Dedifferentiated amniotic fluid mesenchymal stem cell (primary cell): Measurements from ENCODE around the gene CARD9.
"Not testable (repeated sequence)": the region's sequence is repeated elsewhere in the genome, so short reads cannot be mapped to it uniquely, and the experiment has no call there.

Experiments
- DNase-seq: peaks from one replicate; pipeline ENCODE4 v3.0.0-alpha.2; 2016; ENCODE audit errors: extremely low spot score

The CARD9 gene, protein sequence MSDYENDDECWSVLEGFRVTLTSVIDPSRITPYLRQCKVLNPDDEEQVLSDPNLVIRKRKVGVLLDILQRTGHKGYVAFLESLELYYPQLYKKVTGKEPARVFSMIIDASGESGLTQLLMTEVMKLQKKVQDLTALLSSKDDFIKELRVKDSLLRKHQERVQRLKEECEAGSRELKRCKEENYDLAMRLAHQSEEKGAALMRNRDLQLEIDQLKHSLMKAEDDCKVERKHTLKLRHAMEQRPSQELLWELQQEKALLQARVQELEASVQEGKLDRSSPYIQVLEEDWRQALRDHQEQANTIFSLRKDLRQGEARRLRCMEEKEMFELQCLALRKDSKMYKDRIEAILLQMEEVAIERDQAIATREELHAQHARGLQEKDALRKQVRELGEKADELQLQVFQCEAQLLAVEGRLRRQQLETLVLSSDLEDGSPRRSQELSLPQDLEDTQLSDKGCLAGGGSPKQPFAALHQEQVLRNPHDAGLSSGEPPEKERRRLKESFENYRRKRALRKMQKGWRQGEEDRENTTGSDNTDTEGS

DNA sequence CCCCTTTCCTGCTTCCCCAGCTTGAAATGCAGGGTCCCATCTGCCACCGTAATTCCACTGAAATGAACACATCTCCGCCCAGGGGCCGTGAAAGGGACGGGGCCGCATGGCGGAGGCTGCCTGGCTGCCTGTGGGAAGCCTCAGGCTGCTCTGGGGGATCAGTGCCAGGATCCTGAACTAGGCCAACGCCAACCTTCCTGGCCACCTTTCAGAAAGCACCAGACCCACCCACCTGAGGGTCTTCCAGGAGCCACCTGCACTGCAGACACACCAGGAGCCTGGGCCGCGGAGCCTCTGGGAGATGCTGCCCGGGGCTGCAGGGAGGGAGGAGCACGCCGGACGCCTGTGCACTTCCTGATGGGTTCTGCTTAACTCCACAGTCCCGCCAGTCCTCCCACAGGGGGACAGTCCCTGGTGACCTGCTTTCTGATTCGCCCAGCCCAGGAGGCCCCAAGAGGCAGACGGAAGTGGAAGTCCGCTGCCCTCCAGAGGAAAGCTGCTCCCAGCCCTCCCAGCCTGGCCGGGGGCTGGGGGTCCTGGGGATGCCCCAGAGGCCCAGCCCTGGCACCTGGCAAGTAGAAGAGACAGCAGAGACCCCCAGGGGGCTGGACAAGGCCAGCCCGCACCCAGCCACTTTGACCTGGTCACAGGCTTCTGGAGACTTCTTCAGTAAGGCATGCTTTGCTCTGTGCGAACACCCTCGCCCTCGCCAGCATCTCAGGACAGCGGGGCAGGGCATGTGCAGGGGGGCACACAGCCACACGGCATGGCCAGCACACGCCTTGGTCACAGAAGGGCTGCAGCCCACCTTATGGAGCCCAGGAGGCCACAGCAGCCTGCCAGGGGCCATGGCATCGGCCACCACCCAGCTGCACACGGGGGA, at the start of gene CARD9:
Gene CARD9 (minus strand): TSS at position 370 of the 883 bp plus-strand sequence. CDS start 1,591 bp downstream, outside the sequence.
- DNase-seq: no peak

DNA sequence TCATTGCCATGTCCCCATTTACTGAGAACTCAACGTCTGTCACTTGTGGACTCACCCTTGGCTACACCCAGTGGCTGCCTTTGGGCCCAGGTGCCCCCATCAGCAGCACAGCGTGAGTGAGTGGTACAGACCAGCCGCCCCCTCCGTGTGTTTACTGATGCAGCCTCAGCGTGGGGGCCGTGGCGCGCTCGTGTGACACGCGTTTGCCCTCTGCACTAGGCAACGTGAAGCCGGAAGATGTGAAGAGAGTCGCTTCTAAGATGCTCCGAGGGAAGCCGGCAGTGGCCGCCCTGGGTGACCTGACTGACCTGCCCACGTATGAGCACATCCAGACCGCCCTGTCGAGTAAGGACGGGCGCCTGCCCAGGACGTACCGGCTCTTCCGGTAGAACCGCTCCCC, 49.4 kb upstream of the CARD9 start:
- DNase-seq: no peak

DNA sequence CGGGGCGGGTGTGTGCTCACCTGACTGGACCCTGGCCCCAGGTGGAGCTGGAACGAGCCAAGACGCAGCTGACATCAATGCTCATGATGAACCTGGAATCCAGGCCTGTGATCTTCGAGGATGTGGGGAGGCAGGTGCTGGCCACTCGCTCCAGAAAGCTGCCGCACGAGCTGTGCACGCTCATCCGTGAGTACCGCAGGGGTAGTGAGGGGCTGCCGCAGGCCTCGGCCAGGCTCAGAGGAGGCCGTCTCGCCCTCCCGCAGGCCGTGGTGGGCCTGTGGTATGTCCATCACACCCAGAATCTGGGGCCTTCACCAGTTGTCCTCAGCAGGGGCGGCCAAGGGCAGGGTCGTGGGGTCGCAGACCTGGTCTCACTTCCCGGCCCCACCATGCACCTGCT, 48.3 kb upstream of the CARD9 start:
- DNase-seq: no peak

DNA sequence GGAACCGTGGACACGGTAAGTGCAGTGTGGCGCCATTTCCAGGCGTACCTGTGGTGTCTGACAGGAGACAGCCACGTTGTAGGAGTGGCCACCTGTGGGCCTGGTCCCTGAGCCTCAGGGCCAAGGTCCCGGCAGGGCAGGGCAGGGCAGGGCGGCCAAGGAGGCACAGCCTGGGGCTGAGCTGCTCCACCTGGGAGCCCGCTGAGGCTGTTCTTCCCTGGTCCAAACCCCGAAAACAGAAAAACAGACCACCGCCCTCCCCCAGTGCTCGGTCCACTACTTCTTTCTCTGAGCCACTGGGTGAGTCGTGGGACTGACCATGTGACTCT, 45.6 kb upstream of the CARD9 start:
- no peak for DNase-seq

DNA sequence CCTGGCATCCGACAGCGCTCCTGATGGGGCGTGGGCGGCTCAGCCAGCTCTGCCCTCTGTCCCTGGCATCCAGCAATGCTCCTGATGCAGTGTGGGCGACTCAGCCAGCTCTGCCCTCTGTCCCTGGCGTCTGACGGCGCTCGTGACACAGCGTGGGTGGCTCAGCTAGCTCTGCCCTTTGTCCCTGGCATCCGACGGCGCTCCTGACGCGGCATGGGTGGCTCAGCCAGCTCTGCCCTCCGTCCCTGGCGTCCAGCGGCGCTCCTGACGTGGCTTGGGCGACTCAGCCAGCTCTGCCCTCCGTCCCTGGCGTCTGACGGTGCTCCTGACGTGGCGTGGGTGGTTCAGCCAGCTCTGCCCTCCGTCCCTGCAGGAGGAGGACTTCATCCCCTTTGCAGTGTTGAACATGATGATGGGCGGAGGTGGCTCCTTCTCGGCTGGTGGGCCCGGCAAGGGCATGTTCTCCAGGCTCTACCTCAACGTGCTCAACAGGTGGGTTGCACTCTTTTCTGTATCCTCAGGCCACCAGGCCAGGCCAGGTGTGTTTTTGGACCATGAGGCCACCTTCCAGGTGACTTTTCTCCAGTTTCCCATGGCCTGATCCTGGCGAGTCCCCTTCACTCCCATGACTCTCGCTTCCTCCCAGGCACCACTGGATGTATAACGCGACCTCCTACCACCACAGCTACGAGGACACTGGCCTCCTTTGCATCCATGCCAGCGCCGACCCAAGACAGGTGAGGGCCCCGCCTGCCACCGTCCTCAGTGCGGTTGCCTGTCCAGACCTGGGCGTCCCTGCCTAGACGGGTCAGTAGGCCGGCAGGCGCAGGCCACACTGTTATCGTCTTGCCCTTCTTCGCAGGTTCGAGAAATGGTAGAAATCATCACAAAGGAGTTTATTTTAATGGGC, 45.0 kb upstream of the CARD9 start:
- DNase-seq: no peak

DNA sequence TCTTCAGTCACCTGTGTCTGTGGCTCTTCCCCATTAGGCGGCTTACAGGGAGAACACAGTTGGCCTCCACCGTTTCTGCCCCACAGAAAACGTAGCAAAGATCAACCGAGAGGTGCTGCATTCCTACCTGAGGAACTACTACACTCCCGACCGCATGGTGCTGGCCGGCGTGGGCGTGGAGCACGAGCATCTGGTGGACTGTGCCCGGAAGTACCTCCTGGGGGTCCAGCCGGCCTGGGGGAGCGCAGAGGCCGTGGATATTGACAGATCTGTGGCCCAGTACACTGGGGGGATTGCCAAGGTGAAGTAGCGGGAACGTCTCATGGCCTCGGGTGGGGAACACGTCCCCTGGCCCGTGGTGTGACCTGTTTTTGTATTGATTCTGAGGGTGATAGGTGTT, 43.4 kb upstream of the CARD9 start:
- DNase-seq: no peak

DNA sequence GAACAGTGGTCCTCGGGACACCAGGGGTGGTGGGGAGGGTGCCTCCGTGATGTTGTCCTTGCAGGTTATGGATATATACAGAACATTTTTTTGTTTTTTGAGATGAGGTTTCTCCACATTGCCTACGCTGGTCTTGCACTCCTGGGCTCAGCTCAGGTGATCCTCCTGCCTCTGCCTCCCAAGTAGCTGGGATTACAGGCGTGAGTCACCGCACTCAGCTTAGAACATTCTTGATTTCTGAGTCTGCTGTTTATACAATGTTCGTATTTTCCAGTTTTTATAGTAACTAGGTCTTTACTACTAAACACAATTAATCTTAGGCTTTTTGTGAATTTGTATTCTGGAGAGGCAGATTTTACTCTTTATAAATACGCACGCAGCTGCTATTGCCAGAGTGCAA, 43.0 kb upstream of the CARD9 start:
- no peak for DNase-seq

DNA sequence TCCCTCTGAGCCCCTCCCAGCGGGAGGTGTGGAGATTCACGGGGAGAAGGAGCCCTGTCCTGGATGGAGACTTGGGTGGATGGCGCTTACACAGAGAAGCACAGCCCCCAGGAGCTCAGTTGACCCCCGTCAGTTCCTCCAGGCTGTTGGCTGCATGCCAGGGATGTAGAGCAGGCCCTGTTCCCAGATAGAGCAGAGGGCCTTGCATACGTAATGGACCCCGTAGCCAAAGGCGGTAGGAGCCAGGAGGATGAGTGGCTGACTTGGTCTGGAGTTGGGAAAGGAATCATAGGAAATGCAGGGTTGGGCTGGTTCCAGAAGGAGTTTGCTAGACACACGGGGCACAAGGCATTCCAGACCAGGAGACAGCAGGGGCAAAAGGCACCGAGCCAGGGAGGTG, 39.5 kb upstream of the CARD9 start:
- DNase-seq: no peak

DNA sequence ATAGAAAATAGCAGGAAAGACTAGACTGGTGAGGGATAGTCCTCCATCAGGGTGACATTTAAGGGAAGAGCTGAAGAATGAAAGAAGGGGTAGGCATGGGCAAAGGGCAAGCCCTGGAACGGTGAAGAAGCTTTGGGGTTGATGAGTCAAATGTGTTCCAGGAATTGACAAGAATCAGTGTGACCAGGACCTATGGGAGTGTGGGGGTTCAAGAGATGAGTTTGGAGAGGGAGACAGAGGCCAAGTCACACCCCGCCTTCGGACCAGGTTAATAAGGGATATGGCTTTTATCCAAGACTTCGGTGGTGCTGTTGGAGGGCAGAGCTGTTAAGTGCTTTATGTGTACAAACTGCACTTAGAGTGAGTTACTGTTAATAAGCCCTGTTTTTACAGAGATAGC, 37.9 kb upstream of the CARD9 start:
- DNase-seq: no peak

DNA sequence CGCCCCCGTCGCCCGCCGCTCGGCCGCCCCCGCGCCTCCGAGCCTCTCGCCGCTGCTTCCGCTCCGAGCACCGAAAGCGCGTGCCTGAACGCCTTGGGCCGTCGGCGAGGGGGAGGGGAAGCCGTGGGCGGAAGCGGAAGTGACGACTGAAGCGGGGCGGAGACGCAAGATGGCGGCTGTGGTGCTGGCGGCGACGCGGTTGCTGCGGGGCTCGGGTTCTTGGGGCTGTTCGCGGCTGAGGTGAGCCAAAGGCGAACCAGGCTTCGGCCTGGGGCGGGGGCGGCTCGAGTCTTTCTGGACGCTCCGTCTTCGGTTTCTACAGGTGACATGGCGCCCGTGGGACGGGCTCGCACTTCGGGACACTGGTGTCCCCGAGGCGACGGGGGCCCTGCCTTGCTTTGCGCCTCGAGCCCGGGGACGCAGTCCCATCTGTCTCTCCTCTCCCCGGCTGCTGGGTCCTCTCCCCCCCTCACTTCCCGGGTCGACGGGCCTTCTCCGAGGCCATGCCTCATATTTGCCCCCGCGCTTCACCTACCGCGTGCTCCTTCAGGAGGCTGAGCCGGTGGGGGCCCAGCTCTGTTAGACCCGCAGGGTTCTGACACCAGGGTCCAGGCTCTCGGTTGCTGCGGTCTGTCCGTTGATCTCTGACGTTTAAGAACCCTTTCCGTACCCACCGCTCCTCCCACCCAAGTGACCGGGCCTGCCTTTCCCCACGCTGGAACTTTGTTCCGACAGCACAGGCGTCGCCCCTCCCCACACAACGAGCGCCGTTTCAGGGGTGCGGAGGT, 37.2 kb upstream of the CARD9 start, which contains the start of the genes ENTR1 and PMPCA:
Gene ENTR1 (minus strand): TSS at position 115 of the 788 bp plus-strand sequence. CDS start 217 bp downstream, outside the sequence.
Gene PMPCA (plus strand): TSS at position 159 of the 788 bp plus-strand sequence. CDS start 11 bp downstream, at position 170.
- peak; percentile 88 for DNase-seq

DNA sequence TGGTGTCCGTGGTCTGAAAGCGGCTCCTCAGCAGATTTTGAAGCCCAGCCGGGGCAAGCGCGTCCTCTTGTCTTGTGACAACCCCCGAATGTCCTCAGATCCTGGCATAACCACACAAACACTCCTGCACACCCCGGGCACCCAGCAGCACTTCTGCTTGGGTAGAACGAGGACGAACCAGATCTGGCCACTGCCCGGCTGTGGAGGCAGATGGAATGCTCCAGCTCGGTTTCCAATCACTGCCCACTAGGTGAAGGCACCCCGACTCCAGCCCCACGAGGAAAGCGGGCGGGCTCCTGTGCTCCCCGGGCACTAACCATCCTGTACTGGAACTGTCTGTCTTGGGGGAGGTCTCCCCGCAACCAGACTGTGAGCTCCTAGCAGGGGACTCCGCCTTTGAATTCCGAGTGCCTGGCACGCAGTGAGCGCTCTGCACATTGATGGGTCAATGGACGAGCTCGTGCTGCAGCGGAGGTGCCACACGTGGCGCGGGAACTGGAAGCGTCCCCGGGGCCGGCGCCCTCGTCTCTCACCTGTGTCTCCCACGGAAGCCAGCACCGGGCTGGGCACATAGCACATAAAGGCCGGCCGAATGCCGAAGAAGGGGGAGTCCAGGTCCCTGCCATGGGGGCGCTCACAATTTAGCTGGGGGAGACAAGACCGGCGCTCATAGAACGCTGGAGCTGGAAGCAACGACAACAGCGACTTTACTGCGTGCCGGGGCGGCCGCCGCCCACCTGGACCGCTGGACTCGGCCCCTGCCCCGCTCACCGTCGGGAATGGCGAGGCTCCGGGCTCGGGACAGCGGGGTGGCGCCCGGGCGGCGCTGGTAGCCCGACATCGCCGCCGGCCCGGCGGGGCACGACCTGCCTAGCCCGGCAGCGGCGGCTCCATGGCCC, 36.3 kb upstream of the CARD9 start:
- no peak for DNase-seq

DNA sequence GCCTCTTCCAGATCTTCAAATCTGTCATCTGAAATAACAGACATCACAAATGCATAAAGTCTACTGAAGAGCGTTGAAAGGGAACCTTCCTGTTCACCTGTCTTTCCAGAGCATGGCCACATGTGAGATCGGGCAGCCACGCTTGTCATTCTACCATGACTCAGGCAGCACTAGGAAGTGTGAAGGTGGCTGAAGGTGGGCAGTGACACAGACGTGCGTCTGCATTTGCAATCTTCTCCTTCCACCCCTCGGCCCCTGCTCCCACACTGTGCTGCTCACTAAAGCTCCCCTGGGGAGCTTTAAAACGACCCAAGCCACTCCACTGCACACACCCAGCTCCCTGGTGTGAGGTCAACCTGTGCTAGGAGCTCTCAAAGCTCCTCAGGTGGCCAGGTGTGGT, 34.4 kb upstream of the CARD9 start:
- DNase-seq: no peak

DNA sequence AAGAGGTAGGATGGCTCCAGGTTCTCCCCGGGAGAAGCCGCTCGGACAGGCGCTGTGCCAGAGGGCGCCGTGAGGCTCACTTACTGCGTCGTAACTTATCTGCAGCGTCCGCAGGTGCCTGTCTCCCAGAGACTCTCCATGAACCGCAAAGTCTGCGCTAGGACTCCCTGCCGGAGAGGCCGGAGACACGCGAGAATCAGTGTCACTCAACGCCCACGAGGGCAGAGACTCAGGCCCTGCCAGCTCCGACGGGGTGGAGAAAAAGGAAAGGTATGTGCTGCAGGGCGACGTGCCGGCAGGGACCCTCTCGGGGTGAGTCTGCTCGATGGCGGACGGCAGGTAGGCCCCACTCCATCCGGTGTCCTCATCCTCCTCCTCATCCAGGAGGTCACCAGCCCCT, 33.6 kb upstream of the CARD9 start:
- not testable (repeated sequence) for DNase-seq

DNA sequence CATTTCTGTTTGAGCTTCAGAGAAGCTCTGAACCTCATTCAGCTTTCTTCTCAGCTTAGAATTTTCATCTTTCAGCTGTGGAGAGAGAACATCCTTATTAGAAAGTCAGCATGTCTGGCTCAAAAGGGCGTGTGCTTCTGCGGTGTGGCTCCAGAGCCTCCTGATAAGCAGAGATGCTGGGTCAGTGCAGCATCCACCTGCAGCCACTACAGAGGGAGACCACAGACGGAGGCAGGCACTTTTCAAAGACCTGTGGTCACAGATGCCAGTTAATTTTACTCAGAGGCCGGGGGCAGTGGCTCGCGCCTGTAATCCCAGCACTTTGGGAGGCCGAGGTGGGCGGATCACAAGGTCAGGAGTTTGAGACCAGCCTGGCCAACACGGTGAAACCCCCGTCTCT, 32.4 kb upstream of the CARD9 start:
- DNase-seq: not testable (repeated sequence)

DNA sequence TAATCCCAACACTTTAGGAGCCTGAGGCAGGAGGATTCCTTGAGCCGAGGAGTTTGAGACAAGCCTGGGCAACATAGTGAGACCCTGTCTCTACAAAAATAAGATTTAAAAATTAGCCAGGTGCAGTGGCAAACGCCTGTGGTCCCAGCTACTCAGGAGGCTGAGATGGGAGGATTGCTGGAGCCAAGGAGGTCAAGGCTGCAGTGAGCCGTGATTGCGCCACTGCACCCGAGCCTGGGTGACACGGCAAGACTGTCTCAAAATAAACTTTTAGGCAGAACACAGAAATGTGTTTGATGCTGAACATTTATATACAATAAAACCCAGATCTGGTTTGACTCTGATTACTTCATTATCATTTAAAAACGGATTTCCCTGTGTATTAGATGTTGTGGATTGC, 32.0 kb upstream of the CARD9 start:
- no peak for DNase-seq

DNA sequence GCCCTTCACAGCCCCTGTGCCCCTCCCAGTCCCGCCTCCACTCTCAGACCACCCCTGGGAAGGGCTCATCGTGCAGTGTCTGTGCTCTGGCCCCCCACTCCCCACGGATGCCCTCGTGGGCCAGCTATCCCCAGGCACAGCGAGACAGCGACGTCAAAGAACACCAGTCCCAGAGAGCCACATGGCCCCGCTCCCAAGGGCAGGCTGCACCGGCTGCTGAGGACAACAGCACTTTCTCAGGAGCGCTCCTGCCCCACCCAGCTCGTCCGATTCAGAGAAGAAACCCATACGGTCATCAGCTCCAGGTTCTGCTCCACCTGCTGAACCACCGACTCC, 31.3 kb upstream of the CARD9 start:
- no peak for DNase-seq

DNA sequence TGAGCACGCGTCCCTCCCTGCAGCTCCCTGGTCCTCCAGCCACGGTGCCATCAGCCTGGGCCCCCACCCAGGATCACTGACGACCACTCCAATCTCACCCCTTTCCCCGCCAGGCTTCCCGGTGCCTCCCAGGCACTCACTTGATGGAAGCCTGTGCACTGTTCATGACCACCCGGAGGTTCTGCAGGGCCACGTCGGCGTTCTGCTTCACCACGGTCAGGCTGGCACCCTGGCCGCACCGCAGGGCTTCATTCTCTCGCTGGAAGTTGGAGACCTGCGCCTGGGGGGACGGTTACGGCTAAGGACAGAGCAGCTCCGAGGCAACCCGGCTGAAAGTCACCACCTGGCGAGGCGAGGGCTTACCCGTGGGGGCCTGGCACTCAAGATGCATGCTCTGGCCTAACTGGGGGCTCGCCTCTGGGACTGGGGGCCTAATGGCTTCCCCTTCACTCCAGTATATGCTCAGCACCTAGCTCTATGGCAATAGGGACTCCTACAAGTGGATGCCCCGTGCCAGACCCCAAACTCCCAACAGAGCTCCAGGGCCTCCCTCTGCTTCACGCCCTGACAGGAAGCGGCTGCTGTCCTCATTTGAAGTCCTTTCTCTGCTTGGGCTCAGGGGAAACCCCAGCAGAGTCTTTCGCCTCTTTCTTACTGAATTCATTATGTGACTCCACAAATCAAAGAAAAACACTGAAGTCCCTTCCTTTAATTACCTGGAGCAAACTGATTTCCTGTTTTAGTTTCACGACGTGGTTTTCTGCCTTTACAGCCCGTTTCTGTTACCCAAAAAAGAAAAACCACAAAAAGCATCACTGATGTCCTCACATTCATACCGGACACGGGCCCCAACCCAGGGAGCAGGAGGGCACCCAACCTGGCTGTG, 30.7 kb upstream of the CARD9 start:
- no peak for DNase-seq

DNA sequence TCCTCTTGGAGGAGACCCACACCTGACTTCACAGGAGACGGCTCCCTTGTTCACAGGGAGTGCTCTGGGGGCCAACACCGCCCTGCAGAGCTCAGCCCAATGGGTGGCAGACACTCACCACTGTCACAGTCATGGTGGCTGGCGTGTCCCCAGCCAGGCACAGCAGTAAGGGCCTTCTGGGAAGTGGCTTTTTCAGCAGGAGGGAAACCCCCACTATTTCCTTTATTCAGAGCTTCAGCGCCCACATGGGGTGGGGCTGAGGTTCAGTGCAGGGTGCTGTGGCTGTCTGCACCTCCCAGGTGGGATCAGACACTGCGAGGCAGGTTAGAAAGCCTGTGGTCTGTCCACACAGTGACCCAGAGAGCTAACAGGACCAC, 30.1 kb upstream of the CARD9 start:
- no peak for DNase-seq

DNA sequence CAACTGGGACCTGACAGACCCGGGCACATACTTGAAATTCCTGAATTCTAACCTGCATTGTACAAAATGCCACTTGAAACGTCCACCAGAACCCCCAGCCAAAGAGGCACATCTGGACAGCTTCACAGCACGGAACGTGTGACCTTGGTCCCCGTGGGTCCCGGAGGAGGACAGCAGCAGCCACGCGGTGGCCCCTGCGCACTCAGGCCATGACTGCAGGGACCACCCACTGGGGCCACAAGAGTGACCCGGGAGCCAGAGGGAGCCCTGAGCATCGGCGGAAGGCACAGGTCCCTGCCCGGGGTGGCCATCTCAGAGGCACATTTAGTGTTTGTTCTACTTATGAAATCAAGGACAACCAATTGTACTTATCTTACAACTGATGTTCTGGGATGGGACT, 28.6 kb upstream of the CARD9 start:
- DNase-seq: no peak
